Measurements from ENCODE around the gene NDE1.
A peak's percentile ranks its signal among the peaks of the same experiment; 100 is the strongest.

DNA sequence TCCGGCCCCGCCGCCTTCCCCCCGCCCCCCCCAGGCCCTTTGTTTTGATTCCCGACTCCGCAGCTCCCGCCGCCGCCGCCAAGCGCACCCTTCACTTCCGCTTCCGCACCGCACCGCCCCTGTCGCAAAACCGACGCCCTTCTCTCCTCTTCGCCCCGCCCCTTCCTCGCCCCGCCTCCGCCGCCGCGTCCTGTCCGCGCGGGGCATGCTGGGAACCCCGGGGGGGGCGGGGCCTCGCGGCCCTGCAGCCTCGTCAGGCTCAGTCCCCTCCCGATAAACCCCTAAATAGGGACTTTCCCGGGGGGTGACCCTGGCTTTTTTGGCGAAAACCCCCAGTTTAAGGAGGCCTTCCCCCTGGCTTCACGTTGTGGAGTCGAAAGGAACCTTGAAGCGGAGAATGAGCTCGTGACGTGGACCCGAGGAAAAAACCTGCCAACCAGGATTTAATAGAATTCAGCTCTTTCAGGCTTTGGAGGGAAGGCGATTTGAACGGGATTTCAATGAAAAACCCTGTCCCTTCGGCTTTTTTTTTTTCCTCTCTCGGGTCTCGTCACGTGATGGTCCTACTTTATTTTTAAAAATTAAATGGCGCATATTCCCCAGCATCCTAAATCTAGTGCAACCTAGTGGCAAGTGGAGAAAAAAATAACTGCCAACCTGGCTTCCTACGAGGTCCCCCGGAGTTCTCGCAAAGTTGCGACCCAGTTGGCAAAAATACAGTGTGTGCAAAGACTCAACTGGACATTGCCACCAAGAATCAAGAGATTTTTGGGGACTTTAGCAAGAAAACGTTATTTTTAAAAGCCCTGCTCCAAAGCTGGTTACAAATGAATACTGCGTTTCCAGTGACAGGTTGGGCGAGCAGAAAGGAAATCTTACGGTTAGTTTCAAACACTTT, 6.7 kb upstream of the NDE1 start, which contains the start of gene MARF1:
- TF ChIP-seq, protein P1, sequence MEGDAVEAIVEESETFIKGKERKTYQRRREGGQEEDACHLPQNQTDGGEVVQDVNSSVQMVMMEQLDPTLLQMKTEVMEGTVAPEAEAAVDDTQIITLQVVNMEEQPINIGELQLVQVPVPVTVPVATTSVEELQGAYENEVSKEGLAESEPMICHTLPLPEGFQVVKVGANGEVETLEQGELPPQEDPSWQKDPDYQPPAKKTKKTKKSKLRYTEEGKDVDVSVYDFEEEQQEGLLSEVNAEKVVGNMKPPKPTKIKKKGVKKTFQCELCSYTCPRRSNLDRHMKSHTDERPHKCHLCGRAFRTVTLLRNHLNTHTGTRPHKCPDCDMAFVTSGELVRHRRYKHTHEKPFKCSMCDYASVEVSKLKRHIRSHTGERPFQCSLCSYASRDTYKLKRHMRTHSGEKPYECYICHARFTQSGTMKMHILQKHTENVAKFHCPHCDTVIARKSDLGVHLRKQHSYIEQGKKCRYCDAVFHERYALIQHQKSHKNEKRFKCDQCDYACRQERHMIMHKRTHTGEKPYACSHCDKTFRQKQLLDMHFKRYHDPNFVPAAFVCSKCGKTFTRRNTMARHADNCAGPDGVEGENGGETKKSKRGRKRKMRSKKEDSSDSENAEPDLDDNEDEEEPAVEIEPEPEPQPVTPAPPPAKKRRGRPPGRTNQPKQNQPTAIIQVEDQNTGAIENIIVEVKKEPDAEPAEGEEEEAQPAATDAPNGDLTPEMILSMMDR (IDR thresholded peaks at IDR 0.05) = peak in 4 of 7 experiments; percentile 11 to 48 (median 42)
- TF ChIP-seq EP300 (IDR thresholded peaks at IDR 0.05) = no peak
- peak in 2 of 4 donors; percentile 93 for TF ChIP-seq POLR2A (IDR thresholded peaks at IDR 0.05)

Data from stomach (tissue), 4 donors.